BJ (cell line): ENCODE data around the gene EFNA1. TPM values are rescaled to one million over a fixed set of nuclear protein-coding genes. Genes with fewer than 3 reads are reported as not detected.

Experiments used
- CTCF ChIA-PET: fragments of 350-600 bp; formaldehyde crosslinking; extraction: SDS; loops from one replicate; lab custom pipeline; 2021; ENCODE audit warnings: antibody characterized with exemption, inconsistent platforms; lab: Yijun Ruan, JAX
- POLR2A ChIA-PET: fragments of 300-600 bp; sonication (Branson Sonifier 250); formaldehyde crosslinking; extraction: SDS; loops from one replicate; lab custom pipeline; 2021; ENCODE audit warnings: antibody characterized with exemption; lab: Charles Lee
- DNase-seq: peaks from one replicate; pipeline ENCODE4 v3.0.0-alpha.2; 2011; ENCODE audit warnings: low read depth
- H3K27me3 ChIP-seq: 2 replicates; pipeline ENCODE4 v1.6.0; 2011; ENCODE audit warnings: low read length; ENCODE audit not compliant: control insufficient read depth, insufficient read depth
- H3K36me3 ChIP-seq: 2 replicates; pipeline ENCODE4 v1.5.1; 2011; ENCODE audit warnings: low read length; ENCODE audit not compliant: control insufficient read depth, insufficient read depth
- H3K4me3 ChIP-seq: 2 replicates; pipeline ENCODE4 v1.5.1; 2011; ENCODE audit warnings: low read depth, mild to moderate bottlenecking, control low read depth, low read length
- CTCF ChIP-seq: IDR thresholded peaks from 2 replicates; pipeline ENCODE4 v1.5.1; 2011; ENCODE audit warnings: low read depth, mild to moderate bottlenecking, control low read depth, inconsistent platforms, low read length, moderate library complexity; ENCODE audit not compliant: insufficient read depth
- polyA plus RNA-seq: library from polyadenylated mRNA; depleted of rRNA; stranded (reverse); fragments of >200 nt; gene quantifications from 2 replicates; pipeline ENCODE4 v1.2.3, GENCODE V29; 2011

The EFNA1 gene
- polyA plus RNA-seq, 1 experiment, result 1.6 TPM

- ChIA-PET POLR2A (no interaction called here), CTCF (interaction anchor here (3.2 to 4.2 kb wide), 3 partner anchors 31 to 46 kb away, joined by 11 to 19 read pairs (median 19); partner anchors contain the start of gene KRTCAP2)
- no peak for DNase-seq
- Histone ChIP-seq H3K4me3 (peak overlapping the region; percentile 82), H3K27me3 (no peaks in the 10 kb centered on the region), H3K36me3 (peaks cover 5% of the 10 kb centered on the region)
- no peak for TF ChIP-seq CTCF
Measured at GRCh38 chr1:155136748-155137147, 9.1 kb downstream of the EFNA1 start.

GRCh38 chr1:155137154-155137949 is 9.7 kb downstream of the EFNA1 start:
- DNase-seq, result no peak
- Histone ChIP-seq H3K27me3 (no peaks in the 10 kb centered on the region), H3K36me3 (peaks cover 5% of the 10 kb centered on the region), H3K4me3 (no peak overlapping the region)
- no peak for TF ChIP-seq CTCF
- ChIA-PET CTCF (interaction anchor here (3.2 to 4.2 kb wide), 3 partner anchors 31 to 46 kb away, joined by 11 to 19 read pairs (median 19); partner anchors contain the start of gene KRTCAP2), POLR2A (no interaction called here)

GRCh38 chr1:155139895-155140629 is 12.4 kb downstream of the EFNA1 start, which contains the start of gene DPM3:
TSS of gene DPM3 (minus strand) at chr1:155140531. CDS start at chr1:155140240, 291 bp downstream.
- Histone ChIP-seq H3K36me3 (peaks cover 5% of the 10 kb centered on the region), H3K27me3 (no peaks in the 10 kb centered on the region), H3K4me3 (peak within 1 kb of the TSS; percentile 80)
- TF ChIP-seq CTCF, result no peak
- DNase-seq, result peak; percentile 21
- ChIA-PET CTCF (no interaction called here), POLR2A (no interaction called here)

DNA sequence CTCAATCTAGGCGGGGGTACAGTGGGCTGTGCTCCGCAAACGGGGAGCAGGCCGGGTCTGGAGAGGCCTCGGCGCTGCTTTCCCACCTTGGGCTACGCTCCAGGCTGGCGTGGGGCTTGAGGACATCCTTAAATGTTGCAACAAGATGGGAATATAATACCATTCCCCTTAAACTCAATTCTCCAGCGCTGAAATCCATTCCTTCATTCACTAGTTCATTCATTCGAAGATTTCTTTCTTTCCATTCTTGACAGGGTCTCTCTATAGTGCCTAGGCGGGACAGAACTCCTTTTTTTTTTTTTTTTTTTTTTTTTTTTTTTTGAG is 12.9 kb downstream of the EFNA1 start:
- no peak for DNase-seq
- POLR2A ChIA-PET, result no interaction called here
- Histone ChIP-seq H3K36me3 (peaks cover 5% of the 10 kb centered on the region), H3K4me3 (peak overlapping the region; percentile 80), H3K27me3 (no peaks in the 10 kb centered on the region)
- no peak for TF ChIP-seq CTCF
- CTCF ChIA-PET, result no interaction called here

DNA sequence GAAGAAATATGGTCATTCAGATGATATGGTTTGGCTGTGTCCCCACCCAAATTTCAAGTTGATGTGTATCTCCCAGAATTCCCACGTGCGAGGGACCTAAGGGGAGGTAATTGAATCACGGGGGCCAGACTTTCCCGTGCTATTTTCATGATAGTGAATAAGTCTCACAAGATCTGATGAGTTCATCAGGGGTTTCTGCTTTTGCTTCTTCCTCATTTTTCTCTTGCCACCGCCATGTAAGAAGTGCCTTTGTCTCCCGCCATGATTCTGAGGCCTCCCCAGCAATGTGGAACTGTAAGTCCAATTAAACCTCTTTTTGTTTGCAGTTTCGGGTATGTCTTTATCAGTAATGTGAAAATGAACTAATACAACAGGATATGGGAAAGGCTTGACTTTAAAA is 14.1 kb downstream of the EFNA1 start:
- ChIA-PET CTCF (interaction anchor here (1.1 to 3.1 kb wide), 3 partner anchors 21 to 50 kb away, joined by 3 to 12 read pairs (median 7); no protein-coding TSS in a partner anchor), POLR2A (no interaction called here)
- no peak for DNase-seq
- peaks cover 5% of the 10 kb centered on the region for H3K36me3 ChIP-seq
- TF ChIP-seq CTCF, result no peak
- peaks cover 1% of the 10 kb centered on the region; the same call in 1 of the 2 replicates for H3K27me3 ChIP-seq
- no peak overlapping the region for H3K4me3 ChIP-seq
